ENCODE results near the gene CLMN. TPM values are rescaled to one million over a fixed set of nuclear protein-coding genes. Genes with fewer than 3 reads are reported as not detected.

The CLMN gene
- total and polyA plus RNA-seq, 2 experiments from 2014 or later, result 3.2 to 5.7 TPM

- Histone ChIP-seq H3K79me2 (replicated peaks; ENCODE audit: insufficient read depth) (peaks cover 93% of the 10 kb centered on the region), H3K4me1 (ENCODE audit: insufficient read depth) (peaks cover 77% of the 10 kb centered on the region), H4K20me1 (replicated peaks; ENCODE audit: insufficient read depth) (no peaks in the 10 kb centered on the region; the same call in 1 of the 2 replicates), H3K4me2 (peak overlapping the region; percentile 33), H3K27me3 (ENCODE audit: insufficient read depth) (no peaks in the 10 kb centered on the region), H3K36me3 (ENCODE audit: insufficient read depth) (no peaks in the 10 kb centered on the region), H3F3A (replicated peaks; ENCODE audit: low read depth) (no peaks in the 10 kb centered on the region), H3K4me3 (0 out of 2 replicates have a peak overlapping the region, but pooled peaks have one; percentile 5), H3K9me2 (ENCODE audit: insufficient read depth) (no peaks in the 10 kb centered on the region), H3K27ac (ENCODE audit: low read depth) (0 out of 2 replicates have a peak overlapping the region, but pooled peaks have one; percentile 47), H2AFZ (no peak overlapping the region)
- H3K36me3 Mint-ChIP-seq (ENCODE audit: low read depth), result peaks cover 21% of the 10 kb centered on the region; the same call in 2 of the 3 replicates
- no peaks in the 10 kb centered on the region for H3K27me3 Mint-ChIP-seq (ENCODE audit: insufficient read depth, low read depth, poor library complexity)
- no peak overlapping the region for H3K4me3 Mint-ChIP-seq
- peaks cover 17% of the 10 kb centered on the region for H3K9me3 Mint-ChIP-seq
- H3K27ac Mint-ChIP-seq, result no peak overlapping the region
- H3K4me1 Mint-ChIP-seq, result peaks cover 69% of the 10 kb centered on the region
- ATAC-seq, result peak; percentile 37; the same call in 2 of the 3 replicates
- TF ChIP-seq CTCF (conservative IDR thresholded peaks at IDR 0.05; ENCODE audit: low read depth in 2 of 2), result peak; percentile 14 to 20; a peak in 3 of 4 replicates
- no peak for TF ChIP-seq EZH2 (IDR thresholded peaks at IDR 0.05; ENCODE audit: low read depth, unreplicated experiment)
- DNase-seq (ENCODE audit: low spot score), result no peak
Measured at GRCh38 chr14:95142208-95142607, 177.5 kb downstream of the CLMN start.

DNA sequence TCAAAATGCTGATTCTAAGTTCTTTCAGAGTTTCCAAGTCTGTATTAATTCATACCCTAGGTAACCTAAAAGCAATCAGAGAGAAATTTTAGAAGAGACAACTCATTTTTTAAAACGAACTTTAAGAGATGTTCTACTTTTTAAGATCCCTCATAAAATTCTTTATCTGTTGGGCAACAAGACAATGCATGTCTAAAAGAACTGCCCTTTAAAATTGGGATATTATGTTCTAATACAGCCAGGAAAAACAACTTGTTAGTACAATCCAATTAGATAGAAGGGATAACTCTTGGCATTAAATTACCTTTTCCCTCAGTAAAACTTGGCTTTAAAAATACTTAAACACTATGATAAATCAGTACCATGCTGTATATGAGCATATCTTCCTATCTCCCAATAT is 178.0 kb downstream of the CLMN start:
- DNase-seq (ENCODE audit: low spot score) (no peak), ATAC-seq (no peak)
- peaks cover 93% of the 10 kb centered on the region for H3K79me2 ChIP-seq (replicated peaks; ENCODE audit: insufficient read depth)
- Mint-ChIP-seq H3K4me1 (peaks cover 69% of the 10 kb centered on the region), H3K27ac (no peak overlapping the region), H3K27me3 (ENCODE audit: insufficient read depth, low read depth, poor library complexity) (no peaks in the 10 kb centered on the region), H3K9me3 (peaks cover 17% of the 10 kb centered on the region), H3K4me3 (no peak overlapping the region; the same call in 2 of the 3 replicates), H3K36me3 (ENCODE audit: low read depth) (peaks cover 19% of the 10 kb centered on the region; the same call in 2 of the 3 replicates)
- TF ChIP-seq ETS1 (IDR thresholded peaks at IDR 0.05) (no peak), NANOG (IDR thresholded peaks at IDR 0.05; ENCODE audit: borderline replicate concordance) (no peak), JUNB (IDR thresholded peaks at IDR 0.05; ENCODE audit: unreplicated experiment) (no peak), POLR2AphosphoS5 (IDR thresholded peaks at IDR 0.05; ENCODE audit: low read depth) (no peak), CREB1 (CRISPR knock-in tag; IDR thresholded peaks at IDR 0.05; ENCODE audit: low read depth) (no peak), EZH2 (IDR thresholded peaks at IDR 0.05; ENCODE audit: low read depth, unreplicated experiment) (no peak), STAT1 (IDR thresholded peaks at IDR 0.05; ENCODE audit: unreplicated experiment) (no peak)
- H4K20me1 ChIP-seq (replicated peaks; ENCODE audit: insufficient read depth), result no peaks in the 10 kb centered on the region; the same call in 1 of the 2 replicates
- H3K27me3 ChIP-seq (ENCODE audit: insufficient read depth), result no peaks in the 10 kb centered on the region
- no peaks in the 10 kb centered on the region for H3K36me3 ChIP-seq (ENCODE audit: insufficient read depth)
- no peak overlapping the region for H3K4me3 ChIP-seq
- H3K4me1 ChIP-seq (ENCODE audit: insufficient read depth), result peaks cover 77% of the 10 kb centered on the region
- peak overlapping the region; percentile 1; the same call in 1 of the 2 replicates for H3K27ac ChIP-seq (ENCODE audit: low read depth)
- no peaks in the 10 kb centered on the region for H3F3A ChIP-seq (replicated peaks; ENCODE audit: low read depth)
- no peak overlapping the region for H2AFZ ChIP-seq
- no peaks in the 10 kb centered on the region for H3K9me2 ChIP-seq (ENCODE audit: insufficient read depth)
- peak overlapping the region; percentile 37 for H3K4me2 ChIP-seq
